Urothelium cell line (cell line): Measurements from ENCODE around the gene TOX2.
A peak's percentile ranks its signal among the peaks of the same experiment; 100 is the strongest.
"Not testable (repeated sequence)": the region's sequence is repeated elsewhere in the genome, so short reads cannot be mapped to it uniquely, and the experiment has no call there.

Experiments
- DNase-seq: peaks from one replicate; pipeline ENCODE4 v3.0.0; 2011; ENCODE audit warnings: low spot score, mixed read lengths
- FAIRE-seq: peaks from 2 replicates; lab custom pipeline; 2011; peaks lifted over from hg19 to GRCh38; lab: Jason Lieb, UNC

The TOX2 gene

DNA sequence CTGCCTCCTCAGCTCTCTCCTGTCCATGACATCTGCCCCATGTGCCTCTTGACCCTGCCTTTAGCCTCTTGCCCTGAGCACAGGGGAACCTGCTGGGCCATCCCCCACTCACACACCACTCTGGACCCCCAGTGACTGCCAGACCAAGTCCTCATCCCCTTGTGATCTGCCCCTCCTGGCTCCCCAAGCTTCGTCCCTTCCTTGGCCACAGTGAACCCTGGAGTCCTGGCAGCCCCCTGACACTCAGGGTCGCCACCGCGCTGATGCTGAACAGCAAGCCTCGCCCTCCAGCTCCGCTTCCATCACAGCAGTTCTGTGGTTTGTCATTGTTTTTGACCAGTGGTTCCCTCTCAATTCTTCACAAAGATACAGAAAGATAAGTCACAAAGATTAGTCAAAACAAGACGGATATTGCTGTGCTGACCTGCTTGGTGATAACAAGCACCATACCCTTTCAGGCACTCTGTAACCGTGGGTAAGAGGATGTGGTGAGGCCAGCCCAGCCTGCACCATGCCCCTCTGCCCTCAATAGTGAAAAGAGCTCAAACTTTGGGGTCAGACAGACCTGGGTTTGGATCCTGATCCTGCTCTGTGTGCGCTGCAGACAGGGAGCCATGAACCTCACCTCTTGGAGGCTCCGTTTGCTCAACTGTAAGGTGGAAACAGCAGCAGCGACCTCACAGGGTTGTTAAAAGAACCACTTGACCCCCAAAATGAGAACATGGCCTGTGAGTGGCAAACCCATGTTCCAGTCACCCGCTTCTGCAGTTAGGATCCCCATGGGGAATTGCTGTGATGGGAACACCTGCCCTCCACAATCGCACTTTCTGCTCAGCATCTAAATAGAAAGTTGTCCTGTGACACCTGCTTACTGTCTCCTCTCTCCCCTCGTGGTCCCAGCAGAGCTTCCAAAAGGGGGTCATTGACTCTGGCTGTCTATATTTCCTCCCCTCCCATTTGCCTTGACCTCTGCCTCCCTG is 114.5 kb downstream of the TOX2 start:
- DNase-seq = no peak
- peak; percentile 44 for FAIRE-seq

DNA sequence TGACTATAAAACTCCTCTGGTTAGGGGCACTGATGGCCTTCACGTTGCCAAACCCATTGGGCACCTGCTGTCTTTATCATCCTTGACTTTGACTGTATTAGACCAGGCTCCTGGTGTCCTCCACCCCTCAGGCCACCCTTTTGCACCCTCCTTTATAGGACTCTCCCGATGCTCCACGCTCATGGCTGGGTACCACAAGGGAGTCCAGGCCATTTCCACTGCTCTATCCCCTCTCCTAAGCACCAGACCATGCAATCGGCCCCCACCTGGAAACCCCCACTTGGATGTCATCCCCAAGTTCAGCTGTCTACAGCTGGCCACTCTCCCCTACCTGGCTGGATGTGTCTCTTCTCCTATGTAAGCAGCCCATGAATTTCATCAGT is 115.2 kb downstream of the TOX2 start:
- no peak for DNase-seq

DNA sequence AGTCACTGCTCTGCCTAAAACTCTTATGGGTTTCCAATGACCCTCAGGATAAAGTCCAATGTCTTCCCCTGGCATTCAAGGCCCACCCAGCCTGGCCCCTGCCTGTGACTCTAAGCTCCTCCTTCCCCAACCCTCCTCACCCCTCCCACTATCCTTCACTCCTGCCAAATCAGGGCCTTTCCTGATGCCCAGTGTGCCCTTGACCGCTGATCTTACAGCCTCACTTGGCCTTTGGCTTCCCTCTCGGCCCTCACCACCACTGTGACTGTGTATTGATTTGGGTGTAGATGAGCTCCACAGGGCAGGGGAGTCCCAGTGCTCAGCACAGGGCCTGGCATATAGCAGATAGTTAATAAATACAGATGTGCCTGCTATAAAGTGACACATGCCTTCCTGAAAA is 115.7 kb downstream of the TOX2 start:
- FAIRE-seq = no peak
- DNase-seq = no peak

More for the DNA sequence above, 115.2 kb downstream of the TOX2 start:
- FAIRE-seq = no peak

DNA sequence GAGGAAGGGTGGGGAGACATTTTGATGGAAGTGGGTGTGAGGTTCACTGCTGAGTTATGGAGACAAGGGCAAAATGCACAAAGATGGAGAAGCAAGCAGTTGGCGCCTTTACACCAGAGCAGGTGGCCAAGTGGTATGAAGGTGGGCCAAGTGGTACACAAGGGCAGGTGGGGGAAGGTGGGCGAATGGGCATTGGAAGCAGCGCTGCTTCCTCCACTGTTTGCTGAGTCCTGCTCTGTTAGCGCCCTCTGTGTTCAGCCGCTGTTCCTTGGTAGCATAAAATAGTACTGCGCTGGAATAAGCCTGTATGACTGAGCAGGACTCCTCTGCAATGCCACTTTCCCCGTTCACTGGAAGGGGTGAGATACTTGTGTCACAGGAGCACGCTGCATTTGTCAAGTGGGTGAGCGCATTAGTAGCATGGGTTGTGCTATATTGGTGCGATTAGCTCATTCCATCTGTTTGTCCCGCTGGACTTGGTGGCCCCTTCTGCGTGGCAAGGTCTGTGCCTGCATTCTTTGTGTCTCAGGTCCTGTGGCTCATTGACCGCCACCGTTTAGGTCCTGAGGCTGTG is 116.4 kb downstream of the TOX2 start:
- DNase-seq (no peak), FAIRE-seq (no peak)

DNA sequence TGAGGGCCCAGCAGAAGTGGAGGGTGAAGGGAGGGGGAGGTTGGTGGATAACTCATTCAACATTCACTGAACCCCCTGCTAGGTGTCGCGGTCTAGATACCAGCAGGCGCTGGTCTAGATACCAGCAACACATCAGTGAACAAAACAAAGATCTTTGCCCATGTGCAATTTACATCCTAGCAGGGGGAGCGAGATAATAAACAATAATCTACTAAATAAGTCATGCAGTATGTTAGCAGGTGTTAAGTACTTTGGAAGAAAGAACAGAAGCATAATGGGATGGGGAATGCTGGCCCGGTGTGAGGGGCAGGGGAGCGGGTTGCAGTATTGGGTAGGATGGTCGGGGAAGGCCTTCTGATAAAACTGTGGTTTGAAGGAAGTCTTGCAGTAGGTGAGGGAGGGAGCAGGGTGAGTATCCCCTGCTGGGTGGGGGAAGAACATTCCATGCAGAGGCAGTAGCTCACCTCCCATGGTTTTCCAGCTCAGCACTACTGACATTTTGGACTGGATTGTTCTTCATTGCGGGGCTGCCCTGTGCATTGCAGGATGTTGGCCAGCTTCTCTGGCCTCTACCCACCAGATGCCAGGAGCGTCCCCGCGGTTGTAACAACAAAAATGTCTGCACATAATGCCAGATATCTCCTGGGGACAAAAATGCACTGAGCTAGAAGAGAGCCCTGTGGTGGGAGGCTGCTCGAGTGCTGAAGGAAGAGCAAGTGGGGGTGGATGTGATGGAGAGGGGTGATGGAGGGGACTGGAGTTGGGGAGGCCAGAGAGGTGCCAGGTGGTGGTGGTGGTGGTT is 117.3 kb downstream of the TOX2 start:
- FAIRE-seq (no peak), DNase-seq (no peak)

DNA sequence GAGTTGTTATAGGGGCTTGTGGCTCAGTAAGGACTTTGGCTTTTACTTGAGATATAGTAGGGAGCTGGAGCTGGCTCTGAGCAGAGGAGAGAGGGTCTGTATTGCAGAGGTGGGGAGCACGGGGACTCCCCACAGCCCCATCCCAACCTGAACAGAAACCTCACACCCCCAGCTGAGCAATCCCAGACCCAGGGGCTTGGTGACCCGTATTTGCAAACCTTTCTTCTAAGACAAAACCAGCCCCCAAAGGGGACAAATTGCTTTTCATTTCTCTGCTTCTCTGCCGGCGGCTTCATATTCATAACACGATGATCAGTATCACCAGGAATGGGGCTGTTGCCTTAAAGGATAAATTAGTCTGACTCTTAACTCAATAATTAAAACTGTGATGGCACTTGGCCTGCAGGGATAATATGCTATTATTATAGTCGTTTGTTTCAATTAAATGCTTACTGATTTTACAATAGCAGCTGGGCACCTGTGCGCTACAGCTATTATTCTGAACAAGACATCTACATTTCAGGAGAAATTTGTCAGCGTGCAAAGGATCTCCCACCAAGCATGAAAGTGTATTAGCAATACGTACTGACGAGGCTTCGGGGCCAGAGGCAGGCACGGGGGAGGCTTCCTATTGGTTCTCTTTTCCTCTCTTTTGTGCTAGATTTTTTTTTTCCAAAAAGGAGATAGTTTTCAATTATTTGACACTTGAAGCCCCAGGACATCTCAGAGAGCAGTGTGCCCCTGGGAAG is 118.1 kb downstream of the TOX2 start:
- no peak for FAIRE-seq

DNA sequence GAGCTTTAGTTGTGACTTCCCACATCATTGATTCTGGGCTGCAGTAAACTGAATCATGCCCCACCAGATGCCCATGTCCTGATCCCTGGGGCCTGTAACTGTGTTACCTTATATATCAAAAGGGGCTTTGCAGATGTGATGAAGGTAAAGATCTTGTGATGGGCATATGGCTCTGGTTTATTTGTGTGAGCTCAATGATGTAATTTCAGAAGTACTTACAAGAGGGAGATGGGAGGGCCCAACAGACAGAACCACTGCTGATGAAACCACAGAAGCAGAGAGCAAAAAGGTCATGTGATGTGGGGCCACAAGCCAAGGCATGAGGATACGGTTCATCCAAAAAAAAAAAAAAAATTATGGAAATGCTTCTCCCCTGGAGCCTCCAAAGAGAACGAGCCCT is 118.7 kb downstream of the TOX2 start:
- DNase-seq (no peak), FAIRE-seq (no peak)

More for the DNA sequence above, 118.1 kb downstream of the TOX2 start:
- no peak for DNase-seq

DNA sequence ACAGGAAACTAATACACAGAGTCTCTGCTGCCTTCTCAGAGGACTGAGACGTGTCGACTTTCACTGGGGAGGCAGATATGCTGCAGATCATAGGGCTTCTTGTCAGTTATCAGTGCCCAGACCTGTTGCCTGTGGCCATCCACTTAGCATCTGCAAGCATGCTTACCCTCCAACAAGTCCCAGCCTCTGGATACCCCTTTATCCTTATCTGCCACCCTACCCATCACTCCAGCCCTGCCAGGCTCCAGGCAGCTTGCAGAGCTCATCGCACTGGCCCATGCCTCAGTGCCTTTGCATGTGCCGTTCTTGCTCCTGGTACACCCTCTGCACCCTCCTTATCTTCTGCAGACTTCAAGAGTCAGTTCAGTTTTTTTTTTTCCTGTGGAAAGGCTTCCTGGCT is 119.2 kb downstream of the TOX2 start:
- no peak for DNase-seq
- FAIRE-seq = no peak

DNA sequence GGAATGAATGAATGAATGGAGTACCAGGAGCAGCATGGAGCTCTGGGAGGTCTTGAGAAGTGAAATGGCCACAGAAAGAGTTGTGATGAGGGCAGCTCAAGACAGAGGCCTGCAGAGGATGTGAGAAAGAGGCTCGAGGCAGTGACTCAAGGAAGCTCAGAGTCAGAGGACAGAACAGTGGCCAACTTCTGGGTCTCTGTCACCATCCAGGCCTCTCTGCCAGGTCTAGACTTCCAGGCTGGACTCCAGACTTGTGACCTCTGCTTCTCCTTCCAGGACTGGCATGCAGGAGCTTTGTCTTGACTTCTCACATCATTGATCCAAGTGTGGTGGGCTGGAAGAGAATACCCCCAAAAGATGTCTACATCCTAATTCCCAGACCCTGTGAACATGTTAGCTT is 119.8 kb downstream of the TOX2 start:
- FAIRE-seq (no peak), DNase-seq (no peak)

DNA sequence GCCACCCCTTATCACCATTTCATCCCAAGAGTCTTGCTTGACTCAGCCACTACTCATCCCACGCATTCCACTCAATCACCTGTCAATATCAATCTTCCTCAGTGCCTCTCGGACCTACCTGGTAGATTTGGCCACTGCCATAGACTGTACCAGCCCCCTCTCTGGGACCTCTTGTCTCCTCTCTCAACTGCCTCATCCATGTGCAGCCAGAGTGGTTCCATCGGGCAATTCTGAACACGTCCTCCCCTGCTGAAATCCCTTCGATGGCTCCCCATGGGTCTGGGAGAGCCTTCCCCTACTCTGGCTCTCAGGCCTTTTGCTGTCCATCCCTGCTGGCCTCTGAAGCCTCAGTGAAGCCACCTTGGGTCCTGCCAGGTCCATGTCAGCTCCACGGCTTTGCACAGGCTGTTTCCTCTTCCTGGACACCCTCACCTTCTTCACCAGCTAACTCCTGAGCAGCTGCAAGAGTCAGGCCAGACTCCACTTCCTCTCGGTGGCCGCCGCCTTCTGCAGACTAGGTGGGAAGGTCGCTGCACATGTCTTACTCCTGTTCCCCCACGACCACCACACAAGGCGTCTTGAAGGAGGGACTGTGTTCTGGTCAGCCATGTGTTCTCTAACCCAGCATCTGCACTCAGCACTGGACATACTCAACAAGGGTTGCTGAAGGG is 120.4 kb downstream of the TOX2 start:
- FAIRE-seq (peak; percentile 91), DNase-seq (no peak)

DNA sequence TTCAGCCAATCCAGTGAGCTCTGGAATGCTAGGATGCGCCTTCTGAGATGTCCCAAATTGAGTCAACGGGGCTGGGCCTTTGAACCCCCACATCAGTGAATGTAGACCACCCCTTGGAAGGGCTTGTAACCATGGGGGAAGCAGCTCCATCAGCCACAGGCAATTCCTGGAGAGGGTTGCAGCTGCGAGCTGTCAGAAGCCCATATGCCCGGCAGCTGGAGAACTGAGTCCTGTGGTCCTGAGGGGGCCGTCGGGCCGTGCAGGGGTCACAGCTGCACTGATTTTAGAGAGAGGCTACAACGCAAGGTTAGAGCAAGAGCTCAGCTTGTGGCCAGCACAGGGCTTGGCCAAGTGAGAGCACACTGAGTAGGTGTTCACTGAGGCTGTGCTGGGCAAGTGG is 121.3 kb downstream of the TOX2 start:
- DNase-seq = no peak
- no peak for FAIRE-seq

DNA sequence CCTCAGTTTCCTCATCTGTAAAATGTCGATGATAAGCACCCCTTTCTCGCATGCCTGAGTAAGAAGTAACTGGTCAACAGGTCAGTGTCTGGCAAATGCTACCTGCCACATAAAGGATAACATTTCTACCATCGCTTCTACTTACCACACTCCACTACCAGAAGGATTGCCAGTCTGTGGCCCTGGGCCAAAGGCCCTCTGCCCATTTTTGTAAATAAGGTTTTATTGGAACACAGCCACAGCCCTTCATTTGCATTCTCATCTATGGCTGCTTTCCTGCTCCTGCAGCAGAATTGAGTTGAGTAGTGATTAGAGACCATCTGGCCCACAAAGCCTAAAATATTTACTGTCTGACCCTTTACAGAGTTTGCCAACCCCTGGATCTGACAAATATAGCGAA is 121.8 kb downstream of the TOX2 start:
- FAIRE-seq (no peak), DNase-seq (no peak)

DNA sequence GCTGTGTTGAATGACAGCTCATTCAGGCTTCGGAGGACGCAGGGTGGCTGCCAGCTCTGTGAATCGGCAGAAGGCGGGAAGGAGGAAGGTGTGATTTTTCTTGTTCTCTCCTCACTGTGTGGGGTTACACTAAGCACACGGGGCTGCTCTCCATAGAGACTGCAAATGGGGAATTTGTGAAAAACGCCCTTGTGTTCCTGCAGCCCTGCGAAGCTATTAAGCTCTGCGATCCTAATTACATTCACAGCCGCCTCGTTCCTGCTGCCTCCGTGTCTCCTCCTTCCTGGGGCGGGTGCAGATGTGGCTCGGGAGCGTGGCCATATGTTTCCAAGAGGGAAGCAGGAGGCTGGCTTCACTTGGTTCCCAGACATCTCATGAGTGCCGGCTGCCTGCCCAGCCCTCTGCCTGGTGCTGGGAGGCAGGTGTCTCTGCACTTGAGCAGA is 124.0 kb downstream of the TOX2 start:
- DNase-seq (no peak), FAIRE-seq (no peak)

DNA sequence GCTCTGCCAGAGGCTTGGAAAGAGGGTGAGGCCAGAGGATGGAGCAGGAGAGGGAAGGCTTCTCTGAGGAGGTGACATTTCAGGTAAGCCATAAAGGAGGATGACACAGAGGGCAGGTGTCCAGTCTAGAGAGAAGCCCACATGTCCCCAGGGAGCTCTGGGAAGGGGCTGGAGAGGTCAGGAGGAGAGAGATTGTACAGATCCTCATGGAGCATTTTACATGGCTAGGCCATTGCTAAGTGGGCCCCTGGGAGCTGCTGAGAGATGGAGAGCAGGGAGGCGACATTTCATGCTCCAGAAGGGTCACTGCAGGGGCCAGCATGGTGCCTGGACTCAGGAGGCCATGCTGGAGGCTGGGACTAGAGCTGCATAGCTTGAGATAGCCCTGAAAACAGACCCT is 124.5 kb downstream of the TOX2 start:
- FAIRE-seq = no peak

DNA sequence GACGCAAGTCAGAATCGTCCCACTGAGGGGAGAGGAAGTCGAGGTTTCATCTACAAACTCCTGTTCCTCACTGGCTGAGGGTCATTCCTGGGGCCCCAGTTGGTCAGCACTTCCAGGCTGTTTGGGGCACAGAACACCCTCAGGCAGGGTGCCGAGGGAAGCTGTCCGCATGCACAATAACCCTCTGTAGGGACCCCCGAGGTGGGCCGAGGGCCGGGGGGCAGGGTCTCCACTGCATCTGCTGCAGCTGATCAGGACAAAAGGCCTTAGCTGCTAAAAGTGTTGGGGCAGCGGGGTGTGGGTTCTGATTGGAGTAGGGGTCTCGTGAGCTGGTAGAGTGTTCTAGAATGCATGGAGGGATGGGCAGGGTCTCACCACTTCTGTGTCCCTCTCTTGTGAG is 125.1 kb downstream of the TOX2 start:
- no peak for FAIRE-seq
- DNase-seq = no peak

More for the DNA sequence above, 124.5 kb downstream of the TOX2 start:
- DNase-seq = no peak

DNA sequence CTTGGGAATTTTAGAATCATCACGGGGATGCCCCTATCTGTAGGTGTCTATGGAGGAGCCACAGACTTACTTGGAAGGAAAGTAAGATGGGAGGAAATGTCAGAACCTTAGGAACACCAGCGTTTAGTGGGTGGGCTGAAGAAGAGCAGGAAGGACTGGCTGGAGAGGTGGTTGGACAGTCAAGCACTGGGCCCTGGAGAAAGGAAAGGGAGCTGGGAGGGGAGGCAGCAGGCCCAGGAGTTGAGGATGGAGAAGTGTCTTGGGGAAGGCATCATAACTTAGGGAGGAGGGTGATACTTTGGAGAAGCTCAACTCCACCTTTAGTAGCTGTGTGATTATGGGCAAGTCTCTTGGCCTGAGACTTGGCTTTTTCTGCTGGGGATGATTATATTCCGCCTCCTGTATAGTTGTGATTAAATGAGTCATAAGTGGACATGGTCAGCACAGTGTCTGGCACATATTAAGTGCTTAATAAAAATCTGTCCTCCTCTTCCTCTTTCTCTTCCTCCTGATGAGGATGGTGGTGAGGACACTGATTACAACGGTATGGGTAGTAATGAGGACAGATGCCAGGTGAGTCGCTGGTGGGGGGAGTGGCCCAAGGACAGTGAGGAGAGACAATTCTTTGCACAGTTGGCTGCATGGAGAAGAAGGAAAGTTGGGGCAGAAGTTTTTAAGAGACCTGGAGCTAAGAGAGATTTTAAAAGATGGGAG is 125.7 kb downstream of the TOX2 start:
- DNase-seq (no peak), FAIRE-seq (no peak)

DNA sequence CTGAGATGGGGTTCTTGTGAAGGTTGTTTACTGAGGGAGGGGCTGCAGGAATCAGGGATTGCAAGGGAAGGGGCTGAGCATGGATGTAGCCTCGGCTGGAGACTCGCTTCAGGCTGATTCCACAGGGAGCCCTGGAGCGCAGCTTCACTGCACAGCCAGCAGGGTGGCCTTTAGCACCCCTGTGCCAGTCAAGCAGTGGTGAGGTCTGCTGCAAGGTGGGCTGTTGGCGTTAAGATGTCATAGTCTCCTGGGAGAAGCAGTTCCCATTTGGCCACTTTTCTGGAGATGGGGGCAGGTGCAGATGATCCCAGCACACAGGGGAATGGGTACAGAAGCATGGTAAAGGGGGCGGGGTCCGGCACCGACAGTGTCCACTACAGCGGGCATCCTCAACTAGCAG is 126.3 kb downstream of the TOX2 start:
- FAIRE-seq (no peak), DNase-seq (no peak)

DNA sequence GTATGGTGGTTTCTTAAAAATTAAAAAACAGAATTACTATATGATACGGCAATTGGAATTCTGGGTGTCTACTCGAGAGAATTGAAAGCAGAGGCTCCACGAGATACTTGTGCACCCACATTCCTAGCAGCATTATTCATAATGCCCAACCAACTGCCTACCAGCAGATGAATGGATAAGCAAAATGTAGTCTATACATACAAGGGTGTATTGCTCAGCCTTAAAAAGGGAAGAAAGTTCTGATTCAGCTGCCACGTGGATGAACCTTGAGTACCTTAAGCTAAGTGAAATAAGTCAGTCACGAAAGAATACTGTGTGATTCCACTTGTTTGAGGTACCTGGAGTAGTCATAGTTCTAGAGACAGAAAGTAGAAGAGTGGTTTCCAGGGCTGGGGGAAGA is 130.1 kb downstream of the TOX2 start:
- FAIRE-seq = not testable (repeated sequence)

DNA sequence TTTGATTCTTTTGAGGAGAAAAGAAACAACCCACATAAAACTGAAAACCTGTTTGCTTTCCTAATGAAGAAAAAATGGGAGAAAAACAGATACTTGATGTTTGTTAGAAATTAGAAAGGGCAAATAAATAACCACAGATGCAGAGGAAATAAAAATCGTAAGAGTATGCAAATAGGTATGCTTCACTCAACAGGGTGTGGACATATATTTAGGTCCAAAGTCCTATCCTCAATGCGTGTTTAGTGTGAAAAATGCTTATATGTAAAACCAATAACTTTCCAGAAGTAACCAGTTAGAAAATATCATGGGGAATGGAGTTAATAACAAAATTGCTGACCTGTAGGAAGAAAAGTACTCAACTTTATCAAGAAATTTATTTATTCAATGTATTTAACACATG is 135.7 kb downstream of the TOX2 start:
- FAIRE-seq = no peak
- DNase-seq = no peak

More for the DNA sequence above, 130.1 kb downstream of the TOX2 start:
- DNase-seq = not testable (repeated sequence)
